Keratinocyte (primary cell): Measurements from ENCODE around the gene RSRC2. TPM values are rescaled to one million over a fixed set of nuclear protein-coding genes. Genes with fewer than 3 reads are reported as not detected.
"Not testable (repeated sequence)": the region's sequence is repeated elsewhere in the genome, so short reads cannot be mapped to it uniquely, and the experiment has no call there.

Source experiments
- DNase-seq: peaks from one replicate; pipeline ENCODE4 v3.0.0-alpha.2; 2011; ENCODE audit warnings: low read depth, missing footprints, low spot score
- FAIRE-seq: peaks from 2 replicates; lab custom pipeline; 2011; peaks lifted over from hg19 to GRCh38; lab: Jason Lieb, UNC
- H2AFZ ChIP-seq: 2 replicates; pipeline ENCODE4 v1.6.0; 2012; ENCODE audit warnings: low read length, control low read depth, inconsistent platforms; ENCODE audit not compliant: control insufficient read depth
- H3K27ac ChIP-seq: 2 replicates; pipeline ENCODE4 v1.5.1; 2011; ENCODE audit warnings: low read length; ENCODE audit not compliant: control insufficient read depth, insufficient read depth
- H3K27me3 ChIP-seq: 3 replicates; pipeline ENCODE4 v1.6.0; 2011; ENCODE audit warnings: low read length; ENCODE audit not compliant: control insufficient read depth, insufficient read depth; ENCODE audit errors: extremely low read depth
- H3K36me3 ChIP-seq, 2 experiments: 2 replicates in 1 of 2; 3 replicates in 1 of 2; pipeline ENCODE4 v1.5.1; 2011; ENCODE audit warnings: low read length in 2 of 2, mild to moderate bottlenecking in 1 of 2; ENCODE audit not compliant: control insufficient read depth in 2 of 2, insufficient read depth in 2 of 2; ENCODE audit errors: extremely low read depth in 1 of 2
- H3K4me1 ChIP-seq: 3 replicates; pipeline ENCODE4 v1.5.1; 2011; ENCODE audit warnings: low read length; ENCODE audit not compliant: control insufficient read depth, insufficient read depth; ENCODE audit errors: extremely low read depth
- H3K4me2 ChIP-seq: 3 replicates; pipeline ENCODE4 v1.6.0; 2011; ENCODE audit warnings: low read depth, low read length; ENCODE audit not compliant: control insufficient read depth, insufficient read depth; ENCODE audit errors: extremely low read depth
- H3K4me3 ChIP-seq, 3 experiments: fragments of 200-600 bp in 1 of 3; sonication (generic) in 1 of 3; 2 replicates in 2 of 3; 3 replicates in 1 of 3; pipeline ENCODE4 v1.5.1; 2011 to 2016; ENCODE audit warnings: low read length in 3 of 3, mild to moderate bottlenecking in 3 of 3, control low read depth in 2 of 3, inconsistent platforms in 1 of 3, low read depth in 1 of 3, mixed read lengths in 1 of 3, mixed run types in 1 of 3, moderate library complexity in 1 of 3; ENCODE audit not compliant: control insufficient read depth in 2 of 3, insufficient read depth in 2 of 3; ENCODE audit errors: extremely low read depth in 1 of 3
- H3K79me2 ChIP-seq: 2 replicates; pipeline ENCODE4 v1.6.0; 2012; ENCODE audit warnings: low read length; ENCODE audit not compliant: control insufficient read depth, insufficient read depth
- H3K9ac ChIP-seq: 3 replicates; pipeline ENCODE4 v1.6.0; 2011; ENCODE audit warnings: low read length; ENCODE audit not compliant: control insufficient read depth, insufficient read depth; ENCODE audit errors: extremely low read depth
- H3K9me1 ChIP-seq: 3 replicates; pipeline ENCODE4 v1.6.0; 2011; ENCODE audit warnings: low read length; ENCODE audit not compliant: control insufficient read depth, insufficient read depth; ENCODE audit errors: extremely low read depth
- H3K9me3 ChIP-seq: 2 replicates; pipeline ENCODE4 v1.5.1; 2012; ENCODE audit warnings: low read depth, low read length; ENCODE audit not compliant: control insufficient read depth
- H4K20me1 ChIP-seq: 3 replicates; pipeline ENCODE4 v1.6.0; 2011; ENCODE audit warnings: low read length; ENCODE audit not compliant: control insufficient read depth, insufficient read depth; ENCODE audit errors: extremely low read depth
- CTCF ChIP-seq, 3 experiments: IDR thresholded peaks in 1 of 3; conservative IDR thresholded peaks in 1 of 3; optimal IDR thresholded peaks in 1 of 3; 2 replicates in 2 of 3; 3 replicates in 1 of 3; pipeline versions ENCODE3 to v1.5.1; 2011; ENCODE audit warnings: low read length in 3 of 3, mild to moderate bottlenecking in 3 of 3, moderate library complexity in 2 of 3, control low read depth in 1 of 3, inconsistent platforms in 1 of 3; ENCODE audit not compliant: insufficient read depth in 2 of 3; ENCODE audit errors: extremely low read depth in 1 of 3
- EZH2 ChIP-seq: IDR thresholded peaks from one replicate; pipeline ENCODE4 v1.6.1; 2012; ENCODE audit warnings: inconsistent platforms, mild to moderate bottlenecking, low read length, moderate library complexity
- dilution Hi-C: fragments of 300-500 bp; cut with MboI; formaldehyde crosslinking; loops from one replicate; pipeline ENCODE4 v1.7.0; 2020; ENCODE audit warnings: low sequenced_read_pairs; ENCODE audit not compliant: extremely low pct_ligation_motif_present
- polyA plus RNA-seq, 5 experiments: library from polyadenylated mRNA; depleted of rRNA in 3 of 5; stranded (reverse) in 3 of 5; stranded (forward) in 1 of 5; unstranded in 1 of 5; fragments of >200 nt; gene quantifications; 1 replicate in 1 of 5; 2 replicates in 3 of 5; 3 replicates in 1 of 5; pipeline versions ENCODE4 v1.2.1 to v1.2.3, GENCODE V29; 2011 to 2012; ENCODE audit warnings: missing spikeins in 2 of 5, low read depth in 1 of 5, low replicate concordance in 1 of 5

Gene RSRC2
- polyA plus RNA-seq, 1 donor (not counting 4 experiments of a cell fraction or from before 2014, with no cell fraction given) = 45.6 TPM

GRCh38 chr12:122495258-122495657 is 31.5 kb downstream of the RSRC2 start:
- dilution Hi-C loops = no loop called here
- no peak overlapping the region for H3K9ac ChIP-seq
- H4K20me1 ChIP-seq = no peaks in the 10 kb centered on the region
- peaks cover 40% of the 10 kb centered on the region for H3K79me2 ChIP-seq
- no peak for TF ChIP-seq CTCF (optimal IDR thresholded peaks at IDR 0.05 in 1 of 3, IDR thresholded peaks at IDR 0.05 in 1 of 3, conservative IDR thresholded peaks at IDR 0.05 in 1 of 3; ENCODE audit: extremely low read depth in 1 of 3, insufficient read depth in 2 of 3, low read length in 3 of 3)
- H3K27ac ChIP-seq = no peak overlapping the region
- no peak overlapping the region for H2AFZ ChIP-seq
- H3K9me1 ChIP-seq = no peaks in the 10 kb centered on the region
- H3K4me2 ChIP-seq = no peak overlapping the region
- peaks cover 2 to 9% of the 10 kb centered on the region in 2 experiments for H3K36me3 ChIP-seq
- H3K4me1 ChIP-seq = peaks cover 10% of the 10 kb centered on the region
- no peaks in the 10 kb centered on the region for H3K9me3 ChIP-seq
- DNase-seq (no peak), FAIRE-seq (no peak)
- no peak overlapping the region for H3K4me3 ChIP-seq
- H3K27me3 ChIP-seq = no peaks in the 10 kb centered on the region

GRCh38 chr12:122493222-122493621 is 33.5 kb downstream of the RSRC2 start:
- not testable (repeated sequence) for H3K4me1 ChIP-seq, H3K9me1 ChIP-seq, H3K27me3 ChIP-seq

GRCh38 chr12:122491991-122492390 is 34.7 kb downstream of the RSRC2 start:
- TF ChIP-seq EZH2 = no peak
- Histone ChIP-seq H3K4me2 (no peak overlapping the region), H3K4me1 (no peaks in the 10 kb centered on the region), H3K27me3 (no peaks in the 10 kb centered on the region), H3K9me1 (no peaks in the 10 kb centered on the region), H2AFZ (no peak overlapping the region), H3K9ac (no peak overlapping the region), H3K36me3 (peaks cover 6 to 26% of the 10 kb centered on the region in 2 experiments), H3K27ac (no peak overlapping the region), H3K79me2 (peaks cover 11% of the 10 kb centered on the region), H3K9me3 (no peaks in the 10 kb centered on the region), H3K4me3 (no peak overlapping the region), H4K20me1 (no peaks in the 10 kb centered on the region)
- DNase-seq = no peak
- dilution Hi-C loops = no loop called here
- FAIRE-seq = no peak

More at GRCh38 chr12:122493222-122493621, 33.5 kb downstream of the RSRC2 start:
- Histone ChIP-seq H3K79me2 (peaks cover 22% of the 10 kb centered on the region), H3K36me3 (peaks cover 6 to 19% of the 10 kb centered on the region in 2 experiments)
- H4K20me1 ChIP-seq, H2AFZ ChIP-seq, H3K4me2 ChIP-seq, H3K27ac ChIP-seq, H3K9ac ChIP-seq, H3K4me3 ChIP-seq, DNase-seq, H3K9me3 ChIP-seq, FAIRE-seq, dilution Hi-C loops: not testable (repeated sequence)
